MCF 10A (cell line): ENCODE measurements around the gene PLCD1. TPM values are rescaled to one million over a fixed set of nuclear protein-coding genes. Genes with fewer than 3 reads are reported as not detected.
A peak's percentile ranks its signal among the peaks of the same experiment; 100 is the strongest.
"Not testable (repeated sequence)": the region's sequence is repeated elsewhere in the genome, so short reads cannot be mapped to it uniquely, and the experiment has no call there.

ENCODE experiments used
- BruUV-seq: library from RNA; stranded (reverse); fragments of 400-500 nt; replicated peaks from 2 replicates; lab custom pipeline; 2021; lab: Mats Ljungman, UMichigan
- CTCF ChIA-PET: fragments of 300-600 bp; sonication (Branson Sonifier 250); formaldehyde crosslinking; extraction: SDS; loops from one replicate; lab custom pipeline; 2021; ENCODE audit warnings: antibody characterized with exemption, inconsistent platforms; lab: Yijun Ruan, JAX
- POLR2A ChIA-PET: fragments of 300-600, 350-650 bp; sonication (Branson Sonifier 250); formaldehyde crosslinking; extraction: SDS; loops from one replicate; lab custom pipeline; 2020; ENCODE audit warnings: antibody characterized with exemption, inconsistent platforms; lab: Yijun Ruan, JAX
- DNase-seq: peaks from one replicate; pipeline ENCODE4 v3.0.0-alpha.2; 2018; ENCODE audit not compliant: unreplicated experiment
- H3K27ac Mint-ChIP-seq: one replicate; pipeline ENCODE4 v1.8.0; 2022; ENCODE audit warnings: mild to moderate bottlenecking, low read depth, mixed read lengths; ENCODE audit not compliant: unreplicated experiment
- H3K27me3 Mint-ChIP-seq: one replicate; pipeline ENCODE4 v1.8.0; 2022; ENCODE audit warnings: mixed read lengths; ENCODE audit not compliant: insufficient read depth, unreplicated experiment
- H3K36me3 Mint-ChIP-seq: one replicate; pipeline ENCODE4 v1.8.0; 2022; ENCODE audit warnings: mild to moderate bottlenecking, moderate library complexity, mixed read lengths; ENCODE audit not compliant: insufficient read depth, unreplicated experiment
- H3K4me1 Mint-ChIP-seq: one replicate; pipeline ENCODE4 v1.8.0; 2022; ENCODE audit warnings: mixed read lengths; ENCODE audit not compliant: insufficient read depth, unreplicated experiment
- H3K4me3 Mint-ChIP-seq: one replicate; pipeline ENCODE4 v1.8.0; 2022; ENCODE audit warnings: mild to moderate bottlenecking, moderate library complexity, mixed read lengths; ENCODE audit not compliant: unreplicated experiment
- H3K9me3 Mint-ChIP-seq: one replicate; pipeline ENCODE4 v1.8.0; 2022; ENCODE audit warnings: mixed read lengths; ENCODE audit not compliant: unreplicated experiment
- intact Hi-C: fragments of 100-400 bp; cut with micrococcal nuclease; formaldehyde crosslinking; loops from 2 replicates; pipeline ENCODE4 v1.14.1; 2022
- total RNA-seq: library from RNA; stranded (reverse); gene quantifications from 2 replicates; pipeline ENCODE4 v1.2.3, GENCODE V29; 2022
- TF ChIP-seq, protein P1 (sequence below): fragments of 200-600 bp; IDR thresholded peaks from one replicate; pipeline ENCODE4 v1.8.0; 2022; ENCODE audit warnings: antibody characterized with exemption, mild to moderate bottlenecking; ENCODE audit not compliant: unreplicated experiment

PLCD1 gene
- total RNA-seq, 1 experiment from 2014 or later = 1.8 TPM

- DNase-seq = peak; percentile 45
- CTCF ChIA-PET = interaction anchor here (0.6 kb wide), 1 partner anchor 11 kb away, joined by 3 read pairs; no protein-coding TSS in a partner anchor
- no peak within 1 kb of the TSS for H3K27ac Mint-ChIP-seq
Measured at GRCh38 chr3:37990527-37990926, 38.9 kb downstream of the PLCD1 start, which contains the start of gene VILL. Gene VILL (plus strand): TSS chr3:37990786. CDS start chr3:37993673, 2,887 bp downstream.

DNA sequence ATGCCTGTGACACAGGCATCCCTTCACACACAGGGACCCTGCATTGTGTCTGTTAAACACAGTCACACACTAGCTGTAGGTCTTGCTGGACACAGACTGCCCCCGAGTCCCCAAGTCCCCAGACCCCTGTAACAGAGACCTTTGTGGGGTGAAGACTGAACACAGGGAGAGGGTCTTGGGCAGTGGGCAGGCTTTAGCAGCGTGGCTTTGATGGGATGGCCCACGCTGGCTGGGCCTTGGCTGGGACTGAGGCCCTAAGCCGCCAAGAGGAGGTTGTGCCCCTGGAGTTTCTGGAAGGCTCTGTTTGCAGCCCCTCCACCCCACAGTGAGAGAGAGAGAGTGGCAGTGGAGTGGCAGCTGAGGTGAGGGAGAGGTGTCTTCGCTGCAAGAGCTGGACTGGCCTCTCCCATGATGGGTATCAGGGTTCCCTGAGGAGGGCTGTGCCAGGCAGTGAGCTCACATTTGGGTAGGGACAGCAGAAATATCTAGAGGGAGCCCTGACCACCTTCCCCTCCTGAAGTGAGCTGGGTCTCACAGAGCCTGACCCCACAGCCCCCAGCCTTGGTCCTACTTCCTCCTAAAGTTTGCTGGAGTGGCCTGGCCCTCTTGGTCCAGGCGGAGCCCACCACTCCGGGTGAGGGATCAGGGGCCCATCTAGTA is 39.5 kb downstream of the PLCD1 start:
- peaks cover 13% of the 10 kb centered on the region for H3K4me1 Mint-ChIP-seq
- ChIA-PET CTCF (interaction anchor here (0.6 to 0.9 kb wide), 2 partner anchors 10 to 15 kb away, joined by 3 read pairs; no protein-coding TSS in a partner anchor), POLR2A (no interaction called here)
- BruUV-seq = no TSS peak
- no peak overlapping the region for H3K4me3 Mint-ChIP-seq
- H3K9me3 Mint-ChIP-seq = no peaks in the 10 kb centered on the region
- TF ChIP-seq, protein P1, sequence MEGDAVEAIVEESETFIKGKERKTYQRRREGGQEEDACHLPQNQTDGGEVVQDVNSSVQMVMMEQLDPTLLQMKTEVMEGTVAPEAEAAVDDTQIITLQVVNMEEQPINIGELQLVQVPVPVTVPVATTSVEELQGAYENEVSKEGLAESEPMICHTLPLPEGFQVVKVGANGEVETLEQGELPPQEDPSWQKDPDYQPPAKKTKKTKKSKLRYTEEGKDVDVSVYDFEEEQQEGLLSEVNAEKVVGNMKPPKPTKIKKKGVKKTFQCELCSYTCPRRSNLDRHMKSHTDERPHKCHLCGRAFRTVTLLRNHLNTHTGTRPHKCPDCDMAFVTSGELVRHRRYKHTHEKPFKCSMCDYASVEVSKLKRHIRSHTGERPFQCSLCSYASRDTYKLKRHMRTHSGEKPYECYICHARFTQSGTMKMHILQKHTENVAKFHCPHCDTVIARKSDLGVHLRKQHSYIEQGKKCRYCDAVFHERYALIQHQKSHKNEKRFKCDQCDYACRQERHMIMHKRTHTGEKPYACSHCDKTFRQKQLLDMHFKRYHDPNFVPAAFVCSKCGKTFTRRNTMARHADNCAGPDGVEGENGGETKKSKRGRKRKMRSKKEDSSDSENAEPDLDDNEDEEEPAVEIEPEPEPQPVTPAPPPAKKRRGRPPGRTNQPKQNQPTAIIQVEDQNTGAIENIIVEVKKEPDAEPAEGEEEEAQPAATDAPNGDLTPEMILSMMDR = no peak
- intact Hi-C loops = no loop called here
- peaks cover 9% of the 10 kb centered on the region for H3K36me3 Mint-ChIP-seq
- H3K27me3 Mint-ChIP-seq = no peaks in the 10 kb centered on the region
- no peak overlapping the region for H3K27ac Mint-ChIP-seq
- no peak for DNase-seq

More at GRCh38 chr3:37990527-37990926, 38.9 kb downstream of the PLCD1 start, which contains the start of gene VILL:
- no peaks in the 10 kb centered on the region for H3K9me3 Mint-ChIP-seq
- H3K36me3 Mint-ChIP-seq = peaks cover 5% of the 10 kb centered on the region
- H3K4me1 Mint-ChIP-seq = peaks cover 13% of the 10 kb centered on the region
- BruUV-seq = no TSS peak
- intact Hi-C loops = no loop called here
- TF ChIP-seq, protein P1 = no peak
- no peak within 1 kb of the TSS for H3K4me3 Mint-ChIP-seq
- POLR2A ChIA-PET = no interaction called here
- no peaks in the 10 kb centered on the region for H3K27me3 Mint-ChIP-seq

- no peak overlapping the region for H3K4me3 Mint-ChIP-seq
- intact Hi-C loops = no loop called here
- peaks cover 13% of the 10 kb centered on the region for H3K36me3 Mint-ChIP-seq
- ChIA-PET POLR2A (interaction anchor here (0.9 kb wide), 1 partner anchor 133 kb away, joined by 3 read pairs; no protein-coding TSS in a partner anchor), CTCF (interaction anchor here (0.9 to 2.0 kb wide), 2 partner anchors 14 to 16 kb away, joined by 3 to 10 read pairs; no protein-coding TSS in a partner anchor)
- no peak overlapping the region for H3K27ac Mint-ChIP-seq
- peaks cover 13% of the 10 kb centered on the region for H3K4me1 Mint-ChIP-seq
- no TSS peak for BruUV-seq
- no peaks in the 10 kb centered on the region for H3K27me3 Mint-ChIP-seq
- TF ChIP-seq, protein P1 = no peak
- no peak for DNase-seq
- H3K9me3 Mint-ChIP-seq = no peaks in the 10 kb centered on the region
Measured at GRCh38 chr3:37988931-37989525, 40.4 kb downstream of the PLCD1 start.

- H3K27me3 Mint-ChIP-seq, H3K9me3 Mint-ChIP-seq, DNase-seq, H3K4me3 Mint-ChIP-seq, intact Hi-C loops, BruUV-seq, H3K27ac Mint-ChIP-seq: not testable (repeated sequence)
- CTCF ChIA-PET = interaction anchor here (1.7 to 2.0 kb wide), 2 partner anchors 8 to 14 kb away, joined by 10 read pairs; no protein-coding TSS in a partner anchor
- Mint-ChIP-seq H3K4me1 (peaks cover 13% of the 10 kb centered on the region), H3K36me3 (peaks cover 15% of the 10 kb centered on the region)
- POLR2A ChIA-PET = interaction anchor here (0.9 kb wide), 1 partner anchor 133 kb away, joined by 3 read pairs; no protein-coding TSS in a partner anchor
Measured at GRCh38 chr3:37988376-37988775, 41.1 kb downstream of the PLCD1 start.
